ENCODE data around the gene PTK6. TPM values are rescaled to one million over a fixed set of nuclear protein-coding genes. Genes with fewer than 3 reads are reported as not detected.
"Not testable (repeated sequence)": the region's sequence is repeated elsewhere in the genome, so short reads cannot be mapped to it uniquely, and the experiment has no call there.

Gene PTK6
- total and polyA plus RNA-seq, 2 donors = 2.8 to 3.4 TPM

DNA sequence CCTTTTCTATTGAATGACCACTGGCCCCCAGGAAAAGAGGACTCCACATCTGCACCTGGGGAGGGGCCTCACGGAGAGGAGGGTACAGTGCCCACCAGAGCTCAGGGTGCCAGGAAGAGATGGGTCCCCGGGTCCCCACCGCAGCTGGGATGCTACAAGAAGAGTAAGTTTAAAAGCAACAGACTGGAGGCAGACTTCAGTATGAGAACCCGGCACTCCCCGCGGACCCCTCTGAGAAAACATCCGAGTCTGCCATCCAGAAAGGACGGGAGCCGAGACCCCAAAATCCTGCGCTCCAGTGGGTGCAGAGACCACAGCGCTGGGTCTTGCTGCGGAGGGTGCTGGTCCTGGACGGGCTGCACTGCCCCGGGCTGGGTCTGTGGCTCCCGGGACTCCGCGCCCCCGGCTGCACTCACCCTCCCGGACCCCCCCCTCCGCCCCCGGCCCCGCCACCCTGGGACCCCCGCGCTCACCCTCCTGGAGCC, 36.5 kb upstream of the PTK6 start:
- H3K27ac ChIP-seq (ENCODE audit: low read depth) = no peak overlapping the region
- H3K4me3 ChIP-seq (ENCODE audit: low read depth, low read length) = peak overlapping the region; percentile 90
- DNase-seq (ENCODE audit: extremely low spot score) = no peak
- WGBS = 4% methylated on average over 24 of the region's 24 CpGs
- H3K36me3 ChIP-seq (ENCODE audit: insufficient read depth) = no peaks in the 10 kb centered on the region
- no peaks in the 10 kb centered on the region for H3K4me1 ChIP-seq (ENCODE audit: insufficient read depth)

GRCh38 chr20:63572788-63573646, 35.8 kb upstream of the PTK6 start:
- H3K4me3 ChIP-seq (ENCODE audit: low read depth, low read length) = peak overlapping the region; percentile 90
- DNase-seq (ENCODE audit: extremely low spot score) = no peak
- WGBS = 91% methylated on average over 34 of the region's 34 CpGs
- no peaks in the 10 kb centered on the region for H3K4me1 ChIP-seq (ENCODE audit: insufficient read depth)
- H3K36me3 ChIP-seq (ENCODE audit: insufficient read depth) = no peaks in the 10 kb centered on the region
- no peak overlapping the region for H3K27ac ChIP-seq (ENCODE audit: low read depth)

GRCh38 chr20:63572071-63572787, 35.1 kb upstream of the PTK6 start:
- no peak overlapping the region for H3K27ac ChIP-seq (ENCODE audit: low read depth)
- no peak for DNase-seq (ENCODE audit: extremely low spot score)
- 94% methylated on average over 48 of the region's 48 CpGs for WGBS

GRCh38 chr20:63571087-63571478, 33.9 kb upstream of the PTK6 start:
- 68% methylated on average over 8 of the region's 11 CpGs for WGBS
- H3K27ac ChIP-seq (ENCODE audit: low read depth); H3K4me3 ChIP-seq (ENCODE audit: low read depth, low read length); H3K36me3 ChIP-seq (ENCODE audit: insufficient read depth); DNase-seq (ENCODE audit: extremely low spot score); H3K4me1 ChIP-seq (ENCODE audit: insufficient read depth): not testable (repeated sequence)

More at GRCh38 chr20:63572071-63572787, 35.1 kb upstream of the PTK6 start:
- H3K4me1 ChIP-seq (ENCODE audit: insufficient read depth) = no peaks in the 10 kb centered on the region
- no peak overlapping the region for H3K4me3 ChIP-seq (ENCODE audit: low read depth, low read length)
- H3K36me3 ChIP-seq (ENCODE audit: insufficient read depth) = no peaks in the 10 kb centered on the region

- no peak for DNase-seq (ENCODE audit: extremely low spot score)
- 90% methylated on average over 28 of the region's 28 CpGs for WGBS
- Histone ChIP-seq H3K27ac (ENCODE audit: low read depth) (no peak overlapping the region), H3K4me1 (ENCODE audit: insufficient read depth) (no peaks in the 10 kb centered on the region), H3K4me3 (ENCODE audit: low read depth, low read length) (no peak overlapping the region), H3K36me3 (ENCODE audit: insufficient read depth) (no peaks in the 10 kb centered on the region)
Measured at GRCh38 chr20:63570281-63571086, 33.3 kb upstream of the PTK6 start.

GRCh38 chr20:63568986-63569949, 32.1 kb upstream of the PTK6 start:
- no peaks in the 10 kb centered on the region for H3K4me1 ChIP-seq (ENCODE audit: insufficient read depth)
- H3K27ac ChIP-seq (ENCODE audit: low read depth) = no peak overlapping the region
- H3K36me3 ChIP-seq (ENCODE audit: insufficient read depth) = no peaks in the 10 kb centered on the region
- 88% methylated on average over 46 of the region's 46 CpGs for WGBS
- no peak overlapping the region for H3K4me3 ChIP-seq (ENCODE audit: low read depth, low read length)
- no peak for DNase-seq (ENCODE audit: extremely low spot score)

DNA sequence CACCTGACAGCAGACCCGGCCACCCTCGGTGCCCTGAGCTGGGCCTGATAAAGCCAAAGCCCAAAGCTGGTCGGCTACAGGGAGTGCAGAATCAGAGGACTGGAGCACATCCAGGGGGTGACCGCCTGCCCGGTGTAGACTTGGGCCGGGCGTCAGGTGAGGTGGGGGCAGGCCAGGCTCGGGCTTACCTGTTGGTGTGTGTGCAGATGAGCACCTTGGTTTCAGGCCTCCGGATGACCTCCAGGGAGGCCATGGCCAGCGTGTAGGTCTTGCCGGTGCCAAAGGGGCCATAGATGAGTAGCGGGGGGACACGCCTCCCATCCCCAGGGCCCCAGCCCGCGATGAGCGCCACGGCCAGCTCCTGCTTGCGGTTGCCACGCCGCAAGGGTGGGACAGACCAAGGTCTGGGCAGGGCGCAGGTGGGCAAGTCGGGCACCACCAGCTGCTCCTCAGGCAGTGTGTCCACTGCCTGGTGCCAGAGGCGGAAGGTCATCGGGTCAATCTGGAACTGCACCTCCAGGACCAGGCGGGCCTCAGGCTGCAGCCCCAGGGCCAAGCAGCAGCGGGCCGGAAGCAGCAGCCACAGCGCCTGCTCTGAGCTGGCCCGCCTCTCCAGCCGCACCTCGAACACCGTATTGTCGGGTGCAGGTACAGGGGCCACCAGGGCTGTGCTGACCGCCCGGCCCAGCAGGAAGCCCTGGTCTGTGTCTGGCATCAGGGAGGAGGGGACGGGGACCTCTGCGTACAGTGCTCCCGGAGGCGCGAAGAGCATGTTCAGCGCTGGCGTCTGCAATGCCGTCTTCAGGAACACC, 31.2 kb upstream of the PTK6 start:
- no peaks in the 10 kb centered on the region for H3K4me1 ChIP-seq (ENCODE audit: insufficient read depth)
- no peak overlapping the region for H3K4me3 ChIP-seq (ENCODE audit: low read depth, low read length)
- no peak overlapping the region for H3K27ac ChIP-seq (ENCODE audit: low read depth)
- no peaks in the 10 kb centered on the region for H3K36me3 ChIP-seq (ENCODE audit: insufficient read depth)
- no peak for DNase-seq (ENCODE audit: extremely low spot score)
- 85% methylated on average over 43 of the region's 43 CpGs for WGBS

- H3K27ac ChIP-seq (ENCODE audit: low read depth) = no peak overlapping the region
- no peaks in the 10 kb centered on the region for H3K36me3 ChIP-seq (ENCODE audit: insufficient read depth)
- H3K4me1 ChIP-seq (ENCODE audit: insufficient read depth) = no peaks in the 10 kb centered on the region
- H3K4me3 ChIP-seq (ENCODE audit: low read depth, low read length) = no peak overlapping the region
- DNase-seq (ENCODE audit: extremely low spot score) = no peak
- WGBS = 84% methylated on average over 37 of the region's 37 CpGs
Measured at GRCh38 chr20:63567386-63568169, 30.4 kb upstream of the PTK6 start.

GRCh38 chr20:63567136-63567385, 29.9 kb upstream of the PTK6 start:
- WGBS = 89% methylated on average over 22 of the region's 22 CpGs
- no peak for DNase-seq (ENCODE audit: extremely low spot score)
- Histone ChIP-seq H3K36me3 (ENCODE audit: insufficient read depth) (peaks cover 2% of the 10 kb centered on the region), H3K4me1 (ENCODE audit: insufficient read depth) (no peaks in the 10 kb centered on the region), H3K27ac (ENCODE audit: low read depth) (no peak overlapping the region), H3K4me3 (ENCODE audit: low read depth, low read length) (no peak overlapping the region)

DNA sequence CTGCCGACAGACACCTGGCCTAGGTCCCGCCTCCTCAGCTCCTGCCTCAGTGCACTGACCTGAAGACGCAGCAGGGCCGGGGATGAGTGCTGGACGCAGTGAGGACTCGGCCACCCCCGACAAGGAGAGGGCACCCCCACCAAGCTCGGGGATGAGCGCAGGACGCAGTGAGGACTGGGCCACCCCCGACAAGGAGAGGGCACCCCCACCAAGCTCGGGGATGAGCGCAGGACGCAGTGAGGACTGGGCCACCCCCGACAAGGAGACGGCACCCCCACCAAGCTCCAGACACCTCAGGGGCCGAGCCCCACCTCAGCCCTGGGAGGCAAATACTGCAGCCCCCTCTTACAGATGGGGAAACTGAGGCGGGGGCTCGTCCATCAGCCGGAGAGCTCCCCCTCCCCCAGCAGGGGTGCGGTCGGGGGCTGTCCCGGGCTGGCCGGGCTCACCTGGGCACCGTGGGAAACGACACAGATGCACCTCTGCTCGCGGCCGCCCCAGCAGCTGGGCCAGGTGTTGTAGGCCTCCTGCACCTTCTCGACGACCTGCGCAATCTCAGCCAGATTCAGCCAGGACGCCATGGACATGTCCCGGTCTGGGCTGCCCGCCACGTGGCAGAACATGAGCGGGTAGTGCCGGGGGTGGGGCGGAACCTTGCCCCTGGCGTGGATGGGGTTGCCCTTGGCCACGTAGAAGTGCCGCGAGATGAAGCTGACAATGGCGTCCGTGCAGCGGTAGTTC, 29.4 kb upstream of the PTK6 start:
- Histone ChIP-seq H3K4me1 (ENCODE audit: insufficient read depth) (no peaks in the 10 kb centered on the region), H3K36me3 (ENCODE audit: insufficient read depth) (peaks cover 2% of the 10 kb centered on the region), H3K4me3 (ENCODE audit: low read depth, low read length) (no peak overlapping the region), H3K27ac (ENCODE audit: low read depth) (no peak overlapping the region)
- 90% methylated on average over 46 of the region's 46 CpGs for WGBS
- no peak for DNase-seq (ENCODE audit: extremely low spot score)

DNA sequence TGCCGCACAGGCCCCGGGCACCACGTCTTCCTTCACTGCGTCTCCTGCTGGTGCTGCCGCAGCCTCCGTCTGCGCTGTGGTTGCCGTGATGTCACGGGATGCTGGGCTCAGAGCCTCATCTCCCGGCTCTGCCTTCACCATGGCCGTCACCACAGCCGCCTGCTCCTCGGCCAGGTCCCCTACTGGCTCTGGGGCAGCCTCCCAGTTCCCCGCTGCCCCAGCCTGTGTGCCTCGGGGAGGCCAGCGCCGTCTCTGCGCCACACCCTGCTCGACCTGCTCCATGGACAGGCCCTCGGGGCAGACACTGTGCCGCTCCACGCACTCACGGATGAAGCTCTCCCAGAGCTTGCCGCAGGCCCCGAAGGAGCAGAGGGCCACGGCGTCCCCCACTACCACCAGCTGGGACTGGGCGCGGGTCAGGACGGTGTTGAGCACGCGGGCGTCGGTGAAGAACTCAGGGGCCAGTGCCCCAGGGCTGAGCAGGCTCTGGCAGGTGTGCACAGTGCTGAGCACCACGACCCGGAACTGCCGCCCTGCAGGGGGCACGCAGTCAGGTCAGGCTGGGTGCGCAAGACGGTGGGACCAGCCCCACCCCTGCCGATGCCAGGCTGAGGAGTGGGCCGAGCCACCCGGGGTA, 28.6 kb upstream of the PTK6 start:
- no peak overlapping the region for H3K4me3 ChIP-seq (ENCODE audit: low read depth, low read length)
- H3K36me3 ChIP-seq (ENCODE audit: insufficient read depth) = peaks cover 2% of the 10 kb centered on the region
- DNase-seq (ENCODE audit: extremely low spot score) = no peak
- no peak overlapping the region for H3K27ac ChIP-seq (ENCODE audit: low read depth)
- H3K4me1 ChIP-seq (ENCODE audit: insufficient read depth) = no peaks in the 10 kb centered on the region
- WGBS = 95% methylated on average over 43 of the region's 43 CpGs

Measured in urinary bladder (tissue), 4 donors.